Hepatocyte (in vitro differentiated cells): ENCODE measurements around the gene TMEM134. TPM values are rescaled to one million over a fixed set of nuclear protein-coding genes. Genes with fewer than 3 reads are reported as not detected.
"Not testable (repeated sequence)": the region's sequence is repeated elsewhere in the genome, so short reads cannot be mapped to it uniquely, and the experiment has no call there.

Source experiments
- DNase-seq: peaks from one replicate; pipeline ENCODE4 v3.0.0-alpha.2; 2016; ENCODE audit warnings: low spot score
- H2AFZ ChIP-seq: fragments of 200-600 bp; sonication (generic); 2 replicates; pipeline ENCODE4 v1.6.0; 2016; ENCODE audit warnings: antibody characterized with exemption, mild to moderate bottlenecking
- H3K27ac ChIP-seq: fragments of 200-600 bp; sonication (generic); 2 replicates; pipeline ENCODE4 v1.5.1; 2016; ENCODE audit warnings: mild to moderate bottlenecking
- H3K27me3 ChIP-seq: fragments of 200-600 bp; sonication (generic); 2 replicates; pipeline ENCODE4 v1.6.1; 2016
- H3K36me3 ChIP-seq: fragments of 200-600 bp; sonication (generic); replicated peaks from 2 replicates; pipeline ENCODE4 v1.5.1; 2016; ENCODE audit warnings: low read depth; ENCODE audit not compliant: insufficient read depth
- H3K4me1 ChIP-seq: fragments of 200-600 bp; sonication (generic); 2 replicates; pipeline ENCODE4 v1.5.1; 2016; ENCODE audit warnings: mild to moderate bottlenecking, moderate library complexity; ENCODE audit not compliant: insufficient read depth
- H3K4me2 ChIP-seq: fragments of 200-600 bp; sonication (generic); 2 replicates; pipeline ENCODE4 v1.6.0; 2016
- H3K4me3 ChIP-seq: fragments of 200-600 bp; sonication (generic); 2 replicates; pipeline ENCODE4 v1.5.1; 2016; ENCODE audit warnings: mild to moderate bottlenecking
- H3K79me2 ChIP-seq: fragments of 200-600 bp; sonication (generic); 2 replicates; pipeline ENCODE4 v1.6.0; 2017; ENCODE audit warnings: mild to moderate bottlenecking
- H3K9me2 ChIP-seq: fragments of 200-600 bp; sonication (generic); replicated peaks from 2 replicates; pipeline ENCODE4 v1.6.0; 2017; ENCODE audit warnings: mild to moderate bottlenecking; ENCODE audit not compliant: insufficient read depth
- H3K9me3 ChIP-seq: fragments of 200-600 bp; sonication (generic); 2 replicates; pipeline ENCODE4 v1.5.1; 2016; ENCODE audit warnings: low read depth, mild to moderate bottlenecking
- H4K20me1 ChIP-seq: fragments of 200-600 bp; sonication (generic); 2 replicates; pipeline ENCODE4 v1.6.0; 2016; ENCODE audit warnings: mild to moderate bottlenecking; ENCODE audit not compliant: insufficient read depth, poor library complexity, severe bottlenecking
- CTCF ChIP-seq: fragments of 200-600 bp; sonication (generic); IDR thresholded peaks from 2 replicates; pipeline ENCODE4 v1.5.1; 2016; ENCODE audit warnings: antibody characterized with exemption, mild to moderate bottlenecking; ENCODE audit not compliant: poor library complexity
- EZH2 ChIP-seq: fragments of 200-600 bp; sonication (generic); IDR thresholded peaks from 2 replicates; pipeline ENCODE4 v1.6.1; 2016; ENCODE audit warnings: antibody characterized with exemption, mild to moderate bottlenecking, borderline replicate concordance
- EZH2phosphoT487 ChIP-seq: fragments of 200-600 bp; sonication (generic); IDR thresholded peaks from one replicate; pipeline ENCODE4 v1.6.1; 2018; ENCODE audit warnings: antibody characterized with exemption, mild to moderate bottlenecking, low read depth, moderate library complexity; ENCODE audit not compliant: unreplicated experiment, severe bottlenecking
- WGBS: methylation state at CpG from one replicate; pipeline ENCODE4 v1.1.6; 2016; ENCODE audit warnings: low lambda C conversion rate; ENCODE audit errors: missing lambda C conversion rate; 5-methylcytosine and 5-hydroxymethylcytosine counted together
- polyA plus RNA-seq: library from polyadenylated mRNA; unstranded; fragments of >200 nt; fragmentation: Nextera tagmentation; extraction: Ambion mirVana; gene quantifications from 2 replicates; pipeline ENCODE4 v1.2.1, GENCODE V29; 2016
- total RNA-seq: library from RNA; depleted of rRNA; stranded (reverse); fragments of >200 nt; gene quantifications from 2 replicates; pipeline ENCODE4 v1.2.3, GENCODE V29; 2014

Gene TMEM134
- total and polyA plus RNA-seq, 2 experiments from 2014 or later = 43.2 to 93.7 TPM

- H3K27me3 ChIP-seq = no peaks in the 10 kb centered on the region
- H3K9me2 ChIP-seq = no peaks in the 10 kb centered on the region
- H4K20me1 ChIP-seq = no peaks in the 10 kb centered on the region
- WGBS = 14% methylated on average over 60 of the region's 60 CpGs
- H3K79me2 ChIP-seq = peaks cover 26% of the 10 kb centered on the region
- peak; percentile 98 for DNase-seq
- TF ChIP-seq EZH2 (no peak), CTCF (no peak), EZH2phosphoT487 (no peak)
- no peaks in the 10 kb centered on the region for H3K36me3 ChIP-seq
- peak within 1 kb of the TSS; percentile 57 for H3K27ac ChIP-seq
- peak within 1 kb of the TSS; percentile 73 for H2AFZ ChIP-seq
- no peaks in the 10 kb centered on the region for H3K9me3 ChIP-seq
- peak within 1 kb of the TSS; percentile 77 for H3K4me2 ChIP-seq
- peak within 1 kb of the TSS; percentile 34 for H3K4me3 ChIP-seq
- H3K4me1 ChIP-seq = peaks cover 10% of the 10 kb centered on the region
These were observed 14.1 kb upstream of the TMEM134 start, which contains the start of gene AIP for GRCh38 chr11:67482827-67483798. Gene AIP (plus strand): TSS chr11:67483026. CDS start chr11:67483159, 133 bp downstream.

GRCh38 chr11:67482275-67482826 is 13.3 kb upstream of the TMEM134 start:
- H3K4me2 ChIP-seq = peak overlapping the region; percentile 77
- no peaks in the 10 kb centered on the region for H3K27me3 ChIP-seq
- peaks cover 26% of the 10 kb centered on the region for H3K79me2 ChIP-seq
- peak overlapping the region; percentile 57 for H3K27ac ChIP-seq
- H4K20me1 ChIP-seq = no peaks in the 10 kb centered on the region
- H3K9me3 ChIP-seq = no peaks in the 10 kb centered on the region
- H3K9me2 ChIP-seq = no peaks in the 10 kb centered on the region
- TF ChIP-seq EZH2 = no peak
- WGBS = 71% methylated on average over 19 of the region's 19 CpGs
- DNase-seq = no peak
- no peaks in the 10 kb centered on the region for H3K36me3 ChIP-seq
- H2AFZ ChIP-seq = peak overlapping the region; percentile 64
- H3K4me3 ChIP-seq = peak overlapping the region; percentile 11
- peaks cover 10% of the 10 kb centered on the region for H3K4me1 ChIP-seq

GRCh38 chr11:67477344-67478050 is 8.4 kb upstream of the TMEM134 start:
- not testable (repeated sequence) for H4K20me1 ChIP-seq, H2AFZ ChIP-seq, H3K9me3 ChIP-seq, DNase-seq, H3K27ac ChIP-seq, H3K79me2 ChIP-seq, H3K27me3 ChIP-seq, H3K4me2 ChIP-seq, H3K4me1 ChIP-seq, H3K36me3 ChIP-seq, H3K4me3 ChIP-seq, H3K9me2 ChIP-seq
- 81% methylated on average over 16 of the region's 16 CpGs for WGBS

GRCh38 chr11:67476692-67477091 is 7.6 kb upstream of the TMEM134 start:
- not testable (repeated sequence) for H2AFZ ChIP-seq, H3K4me2 ChIP-seq, DNase-seq, H3K27me3 ChIP-seq, H3K4me1 ChIP-seq, H4K20me1 ChIP-seq, H3K4me3 ChIP-seq, H3K9me3 ChIP-seq, H3K79me2 ChIP-seq, H3K36me3 ChIP-seq, H3K9me2 ChIP-seq, H3K27ac ChIP-seq
- WGBS = 87% methylated on average over 10 of the region's 10 CpGs
